ENCODE results near the gene MED13L.

DNA sequence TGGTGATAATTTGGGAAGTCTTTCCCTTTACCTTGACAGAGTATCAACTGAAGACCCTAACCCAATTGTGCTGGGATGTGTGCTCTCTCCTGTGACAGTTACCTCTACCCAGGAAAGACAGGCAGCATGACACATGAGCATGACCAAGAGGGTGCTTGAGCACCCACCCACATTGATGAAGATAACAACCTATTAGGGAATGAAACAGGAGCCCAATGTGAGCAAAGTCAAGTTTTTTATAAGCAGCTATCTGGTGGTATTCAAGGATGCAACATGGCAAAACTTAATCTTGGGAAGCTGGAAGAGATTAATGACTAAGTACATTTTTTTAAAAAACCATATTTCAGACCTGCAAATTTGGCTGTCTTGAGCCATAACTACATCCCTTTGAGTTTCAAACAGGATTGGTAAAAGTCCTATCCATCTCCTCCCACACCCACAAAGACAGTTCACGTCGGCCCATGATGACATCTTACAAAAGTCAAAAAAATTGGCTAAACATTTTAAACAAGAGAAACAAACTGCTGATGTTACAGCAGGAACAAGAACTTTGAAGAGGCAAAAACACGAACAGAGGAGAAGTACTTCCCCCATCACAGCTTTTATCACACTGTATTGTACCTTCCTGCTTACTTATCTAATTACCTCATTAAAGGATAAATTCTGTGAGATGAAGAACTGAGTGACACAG, 60.3 kb downstream of the MED13L start:
- no peak for TF ChIP-seq POLR2A (IDR thresholded peaks at IDR 0.05; ENCODE audit: low read depth, low read length)
- no peak for TF ChIP-seq MXI1 (IDR thresholded peaks at IDR 0.05; ENCODE audit: borderline replicate concordance, low read depth, low read length)
- TF ChIP-seq RAD21 (IDR thresholded peaks at IDR 0.05; ENCODE audit: low read length): no peak
- TF ChIP-seq, protein P1, sequence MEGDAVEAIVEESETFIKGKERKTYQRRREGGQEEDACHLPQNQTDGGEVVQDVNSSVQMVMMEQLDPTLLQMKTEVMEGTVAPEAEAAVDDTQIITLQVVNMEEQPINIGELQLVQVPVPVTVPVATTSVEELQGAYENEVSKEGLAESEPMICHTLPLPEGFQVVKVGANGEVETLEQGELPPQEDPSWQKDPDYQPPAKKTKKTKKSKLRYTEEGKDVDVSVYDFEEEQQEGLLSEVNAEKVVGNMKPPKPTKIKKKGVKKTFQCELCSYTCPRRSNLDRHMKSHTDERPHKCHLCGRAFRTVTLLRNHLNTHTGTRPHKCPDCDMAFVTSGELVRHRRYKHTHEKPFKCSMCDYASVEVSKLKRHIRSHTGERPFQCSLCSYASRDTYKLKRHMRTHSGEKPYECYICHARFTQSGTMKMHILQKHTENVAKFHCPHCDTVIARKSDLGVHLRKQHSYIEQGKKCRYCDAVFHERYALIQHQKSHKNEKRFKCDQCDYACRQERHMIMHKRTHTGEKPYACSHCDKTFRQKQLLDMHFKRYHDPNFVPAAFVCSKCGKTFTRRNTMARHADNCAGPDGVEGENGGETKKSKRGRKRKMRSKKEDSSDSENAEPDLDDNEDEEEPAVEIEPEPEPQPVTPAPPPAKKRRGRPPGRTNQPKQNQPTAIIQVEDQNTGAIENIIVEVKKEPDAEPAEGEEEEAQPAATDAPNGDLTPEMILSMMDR (conservative IDR thresholded peaks at IDR 0.05; ENCODE audit: low read depth, low read length): no peak
- TF ChIP-seq CEBPB (IDR thresholded peaks at IDR 0.05; ENCODE audit: low read depth, low read length): no peak
- no peak for TF ChIP-seq RFX5 (IDR thresholded peaks at IDR 0.05; ENCODE audit: low read depth, low read length)
- no peak for TF ChIP-seq FOS (IDR thresholded peaks at IDR 0.05; ENCODE audit: low read depth, low read length)
